ENCODE measurements around the gene ACE. TPM values are rescaled to one million over a fixed set of nuclear protein-coding genes. Genes with fewer than 3 reads are reported as not detected.

Gene ACE
- total and polyA plus RNA-seq, 2 experiments from 2014 or later: 0.82 to 9.1 TPM

DNA sequence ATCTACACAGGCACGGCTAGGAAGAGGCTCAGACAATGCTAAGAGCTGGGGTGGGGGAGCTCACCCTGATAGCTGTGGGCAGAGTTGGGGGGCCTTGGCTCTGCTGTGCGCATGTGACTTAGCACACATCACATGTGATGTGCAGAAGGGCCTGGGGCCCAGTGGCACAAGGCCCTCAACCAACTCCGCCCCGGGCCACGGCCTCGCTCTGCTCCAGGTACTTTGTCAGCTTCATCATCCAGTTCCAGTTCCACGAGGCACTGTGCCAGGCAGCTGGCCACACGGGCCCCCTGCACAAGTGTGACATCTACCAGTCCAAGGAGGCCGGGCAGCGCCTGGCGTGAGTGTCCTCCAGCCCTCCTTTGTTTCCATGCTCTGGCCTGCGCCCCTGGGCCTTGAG is 19.3 kb downstream of the ACE start:
- no peak overlapping the region for H3K27ac Mint-ChIP-seq

More for the DNA sequence above, 19.3 kb downstream of the ACE start:
- Histone ChIP-seq H3K4me3 (no peak overlapping the region), H3K4me1 (ENCODE audit: insufficient read depth) (no peaks in the 10 kb centered on the region), H3K27ac (ENCODE audit: low read depth) (no peak overlapping the region), H2AFZ (no peak overlapping the region), H3K36me3 (ENCODE audit: insufficient read depth) (no peaks in the 10 kb centered on the region), H3K9me2 (ENCODE audit: insufficient read depth) (no peaks in the 10 kb centered on the region), H3K4me2 (no peak overlapping the region), H3K79me2 (replicated peaks; ENCODE audit: insufficient read depth) (no peaks in the 10 kb centered on the region), H3F3A (replicated peaks; ENCODE audit: low read depth) (no peaks in the 10 kb centered on the region), H3K27me3 (ENCODE audit: insufficient read depth) (no peaks in the 10 kb centered on the region), H4K20me1 (replicated peaks; ENCODE audit: insufficient read depth) (no peaks in the 10 kb centered on the region)
- H3K27me3 Mint-ChIP-seq (ENCODE audit: insufficient read depth, low read depth, poor library complexity): no peaks in the 10 kb centered on the region
- H3K4me3 Mint-ChIP-seq: no peak overlapping the region; the same call in 2 of the 3 replicates
- peaks cover 10% of the 10 kb centered on the region; the same call in 2 of the 3 replicates for H3K4me1 Mint-ChIP-seq
- TF ChIP-seq EZH2phosphoT487 (IDR thresholded peaks at IDR 0.05; ENCODE audit: unreplicated experiment) (no peak), NANOG (IDR thresholded peaks at IDR 0.05; ENCODE audit: borderline replicate concordance) (no peak), EZH2 (IDR thresholded peaks at IDR 0.05; ENCODE audit: low read depth, unreplicated experiment) (no peak), ZNF114 (CRISPR knock-in tag; IDR thresholded peaks at IDR 0.05) (no peak)
- TF ChIP-seq, protein P1, sequence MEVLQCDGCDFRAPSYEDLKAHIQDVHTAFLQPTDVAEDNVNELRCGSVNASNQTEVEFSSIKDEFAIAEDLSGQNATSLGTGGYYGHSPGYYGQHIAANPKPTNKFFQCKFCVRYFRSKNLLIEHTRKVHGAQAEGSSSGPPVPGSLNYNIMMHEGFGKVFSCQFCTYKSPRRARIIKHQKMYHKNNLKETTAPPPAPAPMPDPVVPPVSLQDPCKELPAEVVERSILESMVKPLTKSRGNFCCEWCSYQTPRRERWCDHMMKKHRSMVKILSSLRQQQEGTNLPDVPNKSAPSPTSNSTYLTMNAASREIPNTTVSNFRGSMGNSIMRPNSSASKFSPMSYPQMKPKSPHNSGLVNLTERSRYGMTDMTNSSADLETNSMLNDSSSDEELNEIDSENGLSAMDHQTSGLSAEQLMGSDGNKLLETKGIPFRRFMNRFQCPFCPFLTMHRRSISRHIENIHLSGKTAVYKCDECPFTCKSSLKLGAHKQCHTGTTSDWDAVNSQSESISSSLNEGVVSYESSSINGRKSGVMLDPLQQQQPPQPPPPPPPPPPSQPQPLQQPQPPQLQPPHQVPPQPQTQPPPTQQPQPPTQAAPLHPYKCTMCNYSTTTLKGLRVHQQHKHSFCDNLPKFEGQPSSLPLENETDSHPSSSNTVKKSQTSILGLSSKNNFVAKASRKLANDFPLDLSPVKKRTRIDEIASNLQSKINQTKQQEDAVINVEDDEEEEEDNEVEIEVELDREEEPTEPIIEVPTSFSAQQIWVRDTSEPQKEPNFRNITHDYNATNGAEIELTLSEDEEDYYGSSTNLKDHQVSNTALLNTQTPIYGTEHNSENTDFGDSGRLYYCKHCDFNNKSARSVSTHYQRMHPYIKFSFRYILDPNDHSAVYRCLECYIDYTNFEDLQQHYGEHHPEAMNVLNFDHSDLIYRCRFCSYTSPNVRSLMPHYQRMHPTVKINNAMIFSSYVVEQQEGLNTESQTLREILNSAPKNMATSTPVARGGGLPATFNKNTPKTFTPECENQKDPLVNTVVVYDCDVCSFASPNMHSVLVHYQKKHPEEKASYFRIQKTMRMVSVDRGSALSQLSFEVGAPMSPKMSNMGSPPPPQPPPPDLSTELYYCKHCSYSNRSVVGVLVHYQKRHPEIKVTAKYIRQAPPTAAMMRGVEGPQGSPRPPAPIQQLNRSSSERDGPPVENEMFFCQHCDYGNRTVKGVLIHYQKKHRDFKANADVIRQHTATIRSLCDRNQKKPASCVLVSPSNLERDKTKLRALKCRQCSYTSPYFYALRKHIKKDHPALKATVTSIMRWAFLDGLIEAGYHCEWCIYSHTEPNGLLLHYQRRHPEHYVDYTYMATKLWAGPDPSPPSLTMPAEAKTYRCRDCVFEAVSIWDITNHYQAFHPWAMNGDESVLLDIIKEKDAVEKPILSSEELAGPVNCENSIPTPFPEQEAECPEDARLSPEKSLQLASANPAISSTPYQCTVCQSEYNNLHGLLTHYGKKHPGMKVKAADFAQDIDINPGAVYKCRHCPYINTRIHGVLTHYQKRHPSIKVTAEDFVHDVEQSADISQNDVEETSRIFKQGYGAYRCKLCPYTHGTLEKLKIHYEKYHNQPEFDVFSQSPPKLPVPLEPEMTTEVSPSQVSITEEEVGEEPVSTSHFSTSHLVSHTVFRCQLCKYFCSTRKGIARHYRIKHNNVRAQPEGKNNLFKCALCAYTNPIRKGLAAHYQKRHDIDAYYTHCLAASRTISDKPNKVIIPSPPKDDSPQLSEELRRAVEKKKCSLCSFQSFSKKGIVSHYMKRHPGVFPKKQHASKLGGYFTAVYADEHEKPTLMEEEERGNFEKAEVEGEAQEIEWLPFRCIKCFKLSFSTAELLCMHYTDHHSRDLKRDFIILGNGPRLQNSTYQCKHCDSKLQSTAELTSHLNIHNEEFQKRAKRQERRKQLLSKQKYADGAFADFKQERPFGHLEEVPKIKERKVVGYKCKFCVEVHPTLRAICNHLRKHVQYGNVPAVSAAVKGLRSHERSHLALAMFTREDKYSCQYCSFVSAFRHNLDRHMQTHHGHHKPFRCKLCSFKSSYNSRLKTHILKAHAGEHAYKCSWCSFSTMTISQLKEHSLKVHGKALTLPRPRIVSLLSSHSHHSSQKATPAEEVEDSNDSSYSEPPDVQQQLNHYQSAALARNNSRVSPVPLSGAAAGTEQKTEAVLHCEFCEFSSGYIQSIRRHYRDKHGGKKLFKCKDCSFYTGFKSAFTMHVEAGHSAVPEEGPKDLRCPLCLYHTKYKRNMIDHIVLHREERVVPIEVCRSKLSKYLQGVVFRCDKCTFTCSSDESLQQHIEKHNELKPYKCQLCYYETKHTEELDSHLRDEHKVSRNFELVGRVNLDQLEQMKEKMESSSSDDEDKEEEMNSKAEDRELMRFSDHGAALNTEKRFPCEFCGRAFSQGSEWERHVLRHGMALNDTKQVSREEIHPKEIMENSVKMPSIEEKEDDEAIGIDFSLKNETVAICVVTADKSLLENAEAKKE (CRISPR knock-in tag; IDR thresholded peaks at IDR 0.05): no peak
- DNase-seq (ENCODE audit: low spot score) (no peak), ATAC-seq (no peak)
- no peaks in the 10 kb centered on the region for H3K9me3 Mint-ChIP-seq
- H3K36me3 Mint-ChIP-seq (ENCODE audit: low read depth): no peaks in the 10 kb centered on the region
